ENCODE measurements around the gene VRK2. TPM values are rescaled to one million over a fixed set of nuclear protein-coding genes. Genes with fewer than 3 reads are reported as not detected.
"Not testable (repeated sequence)": the region's sequence is repeated elsewhere in the genome, so short reads cannot be mapped to it uniquely, and the experiment has no call there.

The VRK2 gene
- total and polyA plus RNA-seq, 10 of the 15 experiments (the other 5 are each of a cell fraction or from before 2014, with no cell fraction given): 26.5 to 78.0 (median 57.3) TPM

GRCh38 chr2:58163913-58164312, 117.3 kb downstream of the VRK2 start:
- no peak overlapping the region for H3K27ac ChIP-seq (ENCODE audit: control insufficient read depth, insufficient read depth)
- no peaks in the 10 kb centered on the region for H3K4me1 ChIP-seq (ENCODE audit: control insufficient read depth, insufficient read depth, low read length)
- TF ChIP-seq SPI1 (IDR thresholded peaks at IDR 0.05; ENCODE audit: borderline replicate concordance, insufficient read depth, low read depth, low read length) (no peak), ZNF274 (IDR thresholded peaks at IDR 0.05; ENCODE audit: insufficient read depth, insufficient read length) (no peak), TBL1XR1 (IDR thresholded peaks at IDR 0.05; ENCODE audit: low read depth, low read length) (no peak), NR2C2 (IDR thresholded peaks at IDR 0.05; ENCODE audit: borderline replicate concordance, control insufficient read depth, insufficient read length, low read depth) (no peak), TCF12 (IDR thresholded peaks at IDR 0.05; ENCODE audit: low read depth, low read length) (no peak), CREB1 (IDR thresholded peaks at IDR 0.05; ENCODE audit: low read depth) (no peak), RBBP5 (conservative IDR thresholded peaks at IDR 0.05) (no peak), POU2F2 (IDR thresholded peaks at IDR 0.05; ENCODE audit: borderline replicate concordance, low read depth, low read length) (no peak), MTA3 (IDR thresholded peaks at IDR 0.05; ENCODE audit: borderline replicate concordance, low read length) (no peak)
- TF ChIP-seq, protein P1, sequence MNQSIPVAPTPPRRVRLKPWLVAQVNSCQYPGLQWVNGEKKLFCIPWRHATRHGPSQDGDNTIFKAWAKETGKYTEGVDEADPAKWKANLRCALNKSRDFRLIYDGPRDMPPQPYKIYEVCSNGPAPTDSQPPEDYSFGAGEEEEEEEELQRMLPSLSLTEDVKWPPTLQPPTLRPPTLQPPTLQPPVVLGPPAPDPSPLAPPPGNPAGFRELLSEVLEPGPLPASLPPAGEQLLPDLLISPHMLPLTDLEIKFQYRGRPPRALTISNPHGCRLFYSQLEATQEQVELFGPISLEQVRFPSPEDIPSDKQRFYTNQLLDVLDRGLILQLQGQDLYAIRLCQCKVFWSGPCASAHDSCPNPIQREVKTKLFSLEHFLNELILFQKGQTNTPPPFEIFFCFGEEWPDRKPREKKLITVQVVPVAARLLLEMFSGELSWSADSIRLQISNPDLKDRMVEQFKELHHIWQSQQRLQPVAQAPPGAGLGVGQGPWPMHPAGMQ (IDR thresholded peaks at IDR 0.05; ENCODE audit: borderline replicate concordance): no peak
- H3K9ac ChIP-seq (ENCODE audit: control insufficient read depth, insufficient read depth, low read length): no peak overlapping the region
- peaks cover 4 to 8% of the 10 kb centered on the region in 2 experiments for H3K36me3 ChIP-seq (ENCODE audit: control insufficient read depth in 2 of 2, insufficient read depth in 2 of 2, low read length in 1 of 2)
- in situ Hi-C loops (cut with MboI): no loop called here
- H3K27me3 ChIP-seq (replicated peaks in 1 of 2; ENCODE audit: control insufficient read depth in 2 of 2, insufficient read depth in 2 of 2, low read length in 1 of 2): no peaks in the 10 kb centered on the region
- intact Hi-C loops (cut with micrococcal nuclease; ENCODE audit: unreplicated experiment): no loop called here
- WGBS (ENCODE audit: insufficient coverage, insufficient replicate concordance, low lambda C conversion rate, missing lambda C conversion rate): 100% methylated on average over 3 of the region's 3 CpGs
- FAIRE-seq: no peak
- BruUV-seq (replicated peaks): no TSS peak
- ATAC-seq: no peak
- ChIA-PET CTCF (no interaction called here), SMC1A (ENCODE audit: uncharacterized antibody, unreplicated experiment) (interaction anchor here (0.6 kb wide), 1 partner anchor 1480 kb away, joined by 3 read pairs; no protein-coding TSS in a partner anchor), POLR2A (no interaction called here), RAD21 (ENCODE audit: unreplicated experiment) (no interaction called here)
- H3K4me2 ChIP-seq (ENCODE audit: control insufficient read depth, insufficient read depth): no peak overlapping the region
- no peaks in the 10 kb centered on the region for H3K79me2 ChIP-seq (ENCODE audit: control insufficient read depth, insufficient read depth, low read length)
- no peaks in the 10 kb centered on the region for H4K20me1 ChIP-seq (ENCODE audit: control insufficient read depth, insufficient read depth)
- DNase-seq (ENCODE audit: low read depth, low spot score): no peak
- no peak overlapping the region for H2AFZ ChIP-seq (ENCODE audit: control insufficient read depth, low read depth, low read length)
- H3K9me3 ChIP-seq (replicated peaks; ENCODE audit: control insufficient read depth, insufficient read depth, low read length): no peaks in the 10 kb centered on the region
- no peak overlapping the region for H3K4me3 ChIP-seq

GRCh38 chr2:58168130-58168529, 121.5 kb downstream of the VRK2 start:
- H3K36me3 ChIP-seq (ENCODE audit: control insufficient read depth in 2 of 2, insufficient read depth in 2 of 2, low read length in 1 of 2); FAIRE-seq; H4K20me1 ChIP-seq (ENCODE audit: control insufficient read depth, insufficient read depth); DNase-seq (ENCODE audit: low read depth, low spot score); H3K4me3 ChIP-seq; H3K27ac ChIP-seq (ENCODE audit: control insufficient read depth, insufficient read depth); H3K4me1 ChIP-seq (ENCODE audit: control insufficient read depth, insufficient read depth, low read length); in situ Hi-C loops (cut with MboI); H3K79me2 ChIP-seq (ENCODE audit: control insufficient read depth, insufficient read depth, low read length); POLR2A ChIA-PET; H2AFZ ChIP-seq (ENCODE audit: control insufficient read depth, low read depth, low read length); H3K9ac ChIP-seq (ENCODE audit: control insufficient read depth, insufficient read depth, low read length); BruUV-seq (replicated peaks); intact Hi-C loops (cut with micrococcal nuclease; ENCODE audit: unreplicated experiment); ATAC-seq; H3K27me3 ChIP-seq (replicated peaks in 1 of 2; ENCODE audit: control insufficient read depth in 2 of 2, insufficient read depth in 2 of 2, low read length in 1 of 2); H3K9me3 ChIP-seq (replicated peaks; ENCODE audit: control insufficient read depth, insufficient read depth, low read length); H3K4me2 ChIP-seq (ENCODE audit: control insufficient read depth, insufficient read depth): not testable (repeated sequence)
- 91% methylated on average over 6 of the region's 6 CpGs for WGBS (ENCODE audit: insufficient coverage, insufficient replicate concordance, low lambda C conversion rate, missing lambda C conversion rate)
- CTCF ChIA-PET: interaction anchor here (0.6 to 1.4 kb wide), 3 partner anchors 10 to 78 kb away, joined by 3 to 4 read pairs (median 3); no protein-coding TSS in a partner anchor
- RAD21 ChIA-PET (ENCODE audit: unreplicated experiment): interaction anchor here (1.3 kb wide), 1 partner anchor 262 kb away, joined by 5 read pairs; no protein-coding TSS in a partner anchor
- SMC1A ChIA-PET (ENCODE audit: uncharacterized antibody, unreplicated experiment): interaction anchor here (1.0 to 2.7 kb wide), 2 partner anchors 11 to 128 kb away, joined by 3 to 7 read pairs; no protein-coding TSS in a partner anchor

- ChIA-PET CTCF (interaction anchor here (1.2 kb wide), 1 partner anchor 12 kb away, joined by 3 read pairs; no protein-coding TSS in a partner anchor), SMC1A (ENCODE audit: uncharacterized antibody, unreplicated experiment) (interaction anchor here (0.6 to 2.7 kb wide), 3 partner anchors 13 to 38 kb away, joined by 3 to 7 read pairs (median 5); no protein-coding TSS in a partner anchor)
- POLR2A ChIA-PET; in situ Hi-C loops (cut with MboI); H3K9ac ChIP-seq (ENCODE audit: control insufficient read depth, insufficient read depth, low read length); H3K4me3 ChIP-seq; H3K27me3 ChIP-seq (replicated peaks in 1 of 2; ENCODE audit: control insufficient read depth in 2 of 2, insufficient read depth in 2 of 2, low read length in 1 of 2); H3K79me2 ChIP-seq (ENCODE audit: control insufficient read depth, insufficient read depth, low read length); H3K27ac ChIP-seq (ENCODE audit: control insufficient read depth, insufficient read depth); RAD21 ChIA-PET (ENCODE audit: unreplicated experiment); BruUV-seq (replicated peaks); FAIRE-seq; H3K36me3 ChIP-seq (ENCODE audit: control insufficient read depth in 2 of 2, insufficient read depth in 2 of 2, low read length in 1 of 2); intact Hi-C loops (cut with micrococcal nuclease; ENCODE audit: unreplicated experiment); DNase-seq (ENCODE audit: low read depth, low spot score); H3K4me2 ChIP-seq (ENCODE audit: control insufficient read depth, insufficient read depth); H2AFZ ChIP-seq (ENCODE audit: control insufficient read depth, low read depth, low read length); H3K9me3 ChIP-seq (replicated peaks; ENCODE audit: control insufficient read depth, insufficient read depth, low read length); ATAC-seq; H4K20me1 ChIP-seq (ENCODE audit: control insufficient read depth, insufficient read depth); H3K4me1 ChIP-seq (ENCODE audit: control insufficient read depth, insufficient read depth, low read length): not testable (repeated sequence)
Measured at GRCh38 chr2:58169845-58170244, 123.2 kb downstream of the VRK2 start.
